MCF 10A (cell line): ENCODE data around the gene TES. TPM values are rescaled to one million over a fixed set of nuclear protein-coding genes. Genes with fewer than 3 reads are reported as not detected.

Experiments
- BruUV-seq: library from RNA; stranded (reverse); fragments of 400-500 nt; replicated peaks from 2 replicates; lab custom pipeline; 2021; lab: Mats Ljungman, UMichigan
- CTCF ChIA-PET: fragments of 300-600 bp; sonication (Branson Sonifier 250); formaldehyde crosslinking; extraction: SDS; loops from one replicate; lab custom pipeline; 2021; ENCODE audit warnings: antibody characterized with exemption, inconsistent platforms; lab: Yijun Ruan, JAX
- POLR2A ChIA-PET: fragments of 300-600, 350-650 bp; sonication (Branson Sonifier 250); formaldehyde crosslinking; extraction: SDS; loops from one replicate; lab custom pipeline; 2020; ENCODE audit warnings: antibody characterized with exemption, inconsistent platforms; lab: Yijun Ruan, JAX
- DNase-seq: peaks from one replicate; pipeline ENCODE4 v3.0.0-alpha.2; 2018; ENCODE audit not compliant: unreplicated experiment
- H3K27ac Mint-ChIP-seq: one replicate; pipeline ENCODE4 v1.8.0; 2022; ENCODE audit warnings: mild to moderate bottlenecking, low read depth, mixed read lengths; ENCODE audit not compliant: unreplicated experiment
- H3K27me3 Mint-ChIP-seq: one replicate; pipeline ENCODE4 v1.8.0; 2022; ENCODE audit warnings: mixed read lengths; ENCODE audit not compliant: insufficient read depth, unreplicated experiment
- H3K36me3 Mint-ChIP-seq: one replicate; pipeline ENCODE4 v1.8.0; 2022; ENCODE audit warnings: mild to moderate bottlenecking, moderate library complexity, mixed read lengths; ENCODE audit not compliant: insufficient read depth, unreplicated experiment
- H3K4me1 Mint-ChIP-seq: one replicate; pipeline ENCODE4 v1.8.0; 2022; ENCODE audit warnings: mixed read lengths; ENCODE audit not compliant: insufficient read depth, unreplicated experiment
- H3K4me3 Mint-ChIP-seq: one replicate; pipeline ENCODE4 v1.8.0; 2022; ENCODE audit warnings: mild to moderate bottlenecking, moderate library complexity, mixed read lengths; ENCODE audit not compliant: unreplicated experiment
- H3K9me3 Mint-ChIP-seq: one replicate; pipeline ENCODE4 v1.8.0; 2022; ENCODE audit warnings: mixed read lengths; ENCODE audit not compliant: unreplicated experiment
- intact Hi-C: fragments of 100-400 bp; cut with micrococcal nuclease; formaldehyde crosslinking; loops from 2 replicates; pipeline ENCODE4 v1.14.1; 2022
- total RNA-seq: library from RNA; stranded (reverse); gene quantifications from 2 replicates; pipeline ENCODE4 v1.2.3, GENCODE V29; 2022
- TF ChIP-seq, protein P1 (sequence below): fragments of 200-600 bp; IDR thresholded peaks from one replicate; pipeline ENCODE4 v1.8.0; 2022; ENCODE audit warnings: antibody characterized with exemption, mild to moderate bottlenecking; ENCODE audit not compliant: unreplicated experiment

The TES gene
- total RNA-seq, 1 experiment from 2014 or later, result 162 TPM

- no peak overlapping the region for H3K4me3 Mint-ChIP-seq
- POLR2A ChIA-PET, result interaction anchor here (0.7 to 6.6 kb wide), 8 partner anchors 12 to 295 kb away, joined by 3 to 110 read pairs (median 4); partner anchors contain the start of gene TES
- TF ChIP-seq, protein P1, sequence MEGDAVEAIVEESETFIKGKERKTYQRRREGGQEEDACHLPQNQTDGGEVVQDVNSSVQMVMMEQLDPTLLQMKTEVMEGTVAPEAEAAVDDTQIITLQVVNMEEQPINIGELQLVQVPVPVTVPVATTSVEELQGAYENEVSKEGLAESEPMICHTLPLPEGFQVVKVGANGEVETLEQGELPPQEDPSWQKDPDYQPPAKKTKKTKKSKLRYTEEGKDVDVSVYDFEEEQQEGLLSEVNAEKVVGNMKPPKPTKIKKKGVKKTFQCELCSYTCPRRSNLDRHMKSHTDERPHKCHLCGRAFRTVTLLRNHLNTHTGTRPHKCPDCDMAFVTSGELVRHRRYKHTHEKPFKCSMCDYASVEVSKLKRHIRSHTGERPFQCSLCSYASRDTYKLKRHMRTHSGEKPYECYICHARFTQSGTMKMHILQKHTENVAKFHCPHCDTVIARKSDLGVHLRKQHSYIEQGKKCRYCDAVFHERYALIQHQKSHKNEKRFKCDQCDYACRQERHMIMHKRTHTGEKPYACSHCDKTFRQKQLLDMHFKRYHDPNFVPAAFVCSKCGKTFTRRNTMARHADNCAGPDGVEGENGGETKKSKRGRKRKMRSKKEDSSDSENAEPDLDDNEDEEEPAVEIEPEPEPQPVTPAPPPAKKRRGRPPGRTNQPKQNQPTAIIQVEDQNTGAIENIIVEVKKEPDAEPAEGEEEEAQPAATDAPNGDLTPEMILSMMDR, result no peak
- no peak for DNase-seq
- CTCF ChIA-PET, result interaction anchor here (0.7 to 14.6 kb wide), 9 partner anchors 13 to 330 kb away, joined by 3 to 409 read pairs (median 5); partner anchors contain the start of gene TES
- H3K27ac Mint-ChIP-seq, result no peak overlapping the region
- intact Hi-C loops, result no loop called here
- no peaks in the 10 kb centered on the region for H3K9me3 Mint-ChIP-seq
- peaks cover 40% of the 10 kb centered on the region for H3K4me1 Mint-ChIP-seq
- no TSS peak for BruUV-seq
- no peaks in the 10 kb centered on the region for H3K27me3 Mint-ChIP-seq
- peaks cover 22% of the 10 kb centered on the region for H3K36me3 Mint-ChIP-seq
Measured at GRCh38 chr7:116231543-116231942, 21.2 kb downstream of the TES start.

DNA sequence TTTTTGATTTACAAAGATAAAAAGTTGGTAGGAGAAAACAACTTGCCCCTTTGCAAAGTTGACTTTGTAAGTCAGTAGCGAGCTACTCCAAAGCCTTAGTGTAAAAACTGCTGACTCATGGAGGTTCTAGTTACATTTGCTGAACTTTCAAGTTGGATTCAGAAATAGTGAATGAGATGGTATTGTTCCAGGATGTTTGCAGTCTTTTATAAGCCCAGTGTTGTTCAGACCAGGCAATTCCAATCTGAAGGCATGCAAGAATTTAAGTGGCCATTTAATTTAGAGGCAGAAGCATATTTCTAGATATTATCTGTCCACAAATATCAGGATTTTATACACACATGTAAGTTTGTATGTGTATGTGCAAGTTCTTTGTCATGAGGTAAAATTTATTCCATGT lies 21.6 kb downstream of the TES start:
- Mint-ChIP-seq H3K4me3 (no peak overlapping the region), H3K4me1 (peaks cover 37% of the 10 kb centered on the region), H3K36me3 (peaks cover 22% of the 10 kb centered on the region), H3K9me3 (no peaks in the 10 kb centered on the region), H3K27ac (no peak overlapping the region), H3K27me3 (no peaks in the 10 kb centered on the region)
- DNase-seq, result peak; percentile 42
- POLR2A ChIA-PET, result interaction anchor here (0.7 to 6.6 kb wide), 9 partner anchors 10 to 294 kb away, joined by 3 to 110 read pairs (median 4); partner anchors contain the start of gene TES
- BruUV-seq, result no TSS peak
- CTCF ChIA-PET, result interaction anchor here (1.0 to 14.6 kb wide), 6 partner anchors 13 to 59 kb away, joined by 3 to 409 read pairs (median 11); partner anchors contain the start of gene TES
- TF ChIP-seq, protein P1, result no peak
- intact Hi-C loops, result no loop called here

GRCh38 chr7:116232350-116232749 lies 22.0 kb downstream of the TES start:
- intact Hi-C loops, result no loop called here
- Mint-ChIP-seq H3K4me1 (peaks cover 35% of the 10 kb centered on the region), H3K27ac (no peak overlapping the region), H3K36me3 (peaks cover 22% of the 10 kb centered on the region), H3K4me3 (no peak overlapping the region), H3K9me3 (no peaks in the 10 kb centered on the region), H3K27me3 (no peaks in the 10 kb centered on the region)
- TF ChIP-seq, protein P1, result no peak
- no peak for DNase-seq
- ChIA-PET CTCF (interaction anchor here (0.7 to 14.6 kb wide), 6 partner anchors 13 to 94 kb away, joined by 3 to 409 read pairs (median 6); partner anchors contain the start of gene TES), POLR2A (interaction anchor here (0.6 to 6.6 kb wide), 6 partner anchors 9 to 294 kb away, joined by 3 to 110 read pairs (median 20); partner anchors contain the start of gene TES)
- no TSS peak for BruUV-seq

DNA sequence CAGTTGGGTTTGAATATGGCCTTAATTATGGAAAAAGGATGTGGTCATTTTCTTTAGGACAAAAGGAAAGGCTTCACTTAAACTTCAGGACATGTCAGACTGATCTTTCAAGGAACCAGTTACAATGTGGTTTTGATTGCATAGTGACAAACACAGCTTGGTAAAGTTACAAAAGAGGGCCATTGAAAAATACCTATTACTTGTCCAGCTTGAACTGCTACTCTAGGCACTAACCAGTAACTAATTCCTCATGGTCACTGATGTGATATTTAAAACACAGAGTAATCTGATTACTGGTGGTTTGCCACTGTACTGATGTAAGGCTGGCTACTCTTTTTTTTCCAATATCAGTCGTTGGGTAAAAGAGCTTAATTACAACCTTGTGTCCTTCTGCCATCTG lies 22.6 kb downstream of the TES start:
- Mint-ChIP-seq H3K27ac (no peak overlapping the region), H3K4me1 (peaks cover 30% of the 10 kb centered on the region), H3K9me3 (no peaks in the 10 kb centered on the region), H3K4me3 (no peak overlapping the region), H3K36me3 (peaks cover 21% of the 10 kb centered on the region), H3K27me3 (no peaks in the 10 kb centered on the region)
- no peak for DNase-seq
- TF ChIP-seq, protein P1, result no peak
- CTCF ChIA-PET, result interaction anchor here (0.6 to 14.6 kb wide), 8 partner anchors 9 to 373 kb away, joined by 3 to 409 read pairs (median 4); partner anchors contain the start of gene TES
- BruUV-seq, result no TSS peak
- intact Hi-C loops, result no loop called here
- POLR2A ChIA-PET, result interaction anchor here (0.6 to 6.6 kb wide), 8 partner anchors 9 to 1963 kb away, joined by 3 to 110 read pairs (median 6); partner anchors contain the start of gene TES
